GM19395 (cell line): Measurements from ENCODE around the gene ETNK2.

Experiments
- ATAC-seq: cut with Tn5 transposase; IDR thresholded peaks from one replicate; pipeline ENCODE4 v1.9.1; 2021; ENCODE audit warnings: mild to moderate bottlenecking, moderate library complexity; ENCODE audit not compliant: unreplicated experiment

ETNK2 gene

DNA sequence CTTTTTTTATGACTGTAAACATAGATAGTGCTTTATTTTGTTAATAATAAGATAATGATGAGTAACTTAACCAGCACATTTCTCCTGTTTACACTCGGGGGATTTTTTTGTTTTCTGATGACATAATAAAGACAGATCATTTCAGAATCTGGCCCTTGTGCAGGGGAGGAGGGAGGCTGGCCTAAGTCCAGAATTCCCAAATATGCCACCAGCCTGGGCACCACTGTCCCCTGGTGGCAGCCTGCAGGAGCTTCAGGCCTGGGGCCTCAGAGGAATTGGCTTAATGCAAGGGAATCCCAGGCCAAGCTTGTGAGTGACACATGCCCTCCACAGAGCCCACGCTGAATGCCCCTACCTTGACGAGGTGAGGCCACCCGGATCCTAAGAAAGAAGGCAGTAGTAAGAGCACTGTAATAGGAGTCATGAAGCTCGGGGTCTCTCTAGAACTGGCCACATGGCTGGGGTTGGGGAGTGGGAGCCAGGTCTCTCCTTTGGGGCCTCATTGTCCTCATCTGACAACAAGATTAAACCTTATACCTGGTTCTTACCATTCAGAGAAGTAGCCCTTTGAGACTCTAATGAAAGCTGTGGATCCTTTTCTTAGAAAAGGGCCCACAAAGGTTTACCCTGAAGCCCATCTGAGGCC lies 24.1 kb downstream of the ETNK2 start:
- ATAC-seq: no peak

DNA sequence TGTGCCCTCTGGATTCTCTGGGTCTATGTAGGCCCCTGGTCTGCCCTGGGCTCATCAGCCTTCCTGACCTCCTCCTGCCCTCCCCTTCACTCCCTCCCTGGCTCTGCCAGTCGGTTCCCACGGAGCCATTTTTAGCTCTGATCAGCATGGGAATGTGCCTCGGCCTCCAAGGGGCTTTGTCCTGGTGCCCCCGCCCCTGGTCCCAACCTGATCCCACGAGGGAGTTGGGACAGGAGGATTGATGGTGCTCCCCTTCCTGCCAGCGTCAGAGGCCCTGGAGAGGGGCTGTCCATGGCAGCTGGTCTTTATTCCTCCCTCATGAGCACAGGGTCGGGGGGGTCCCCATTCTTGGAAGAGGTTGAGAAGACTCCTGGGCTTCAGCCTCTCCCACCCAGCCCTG lies 24.9 kb downstream of the ETNK2 start:
- ATAC-seq: no peak

DNA sequence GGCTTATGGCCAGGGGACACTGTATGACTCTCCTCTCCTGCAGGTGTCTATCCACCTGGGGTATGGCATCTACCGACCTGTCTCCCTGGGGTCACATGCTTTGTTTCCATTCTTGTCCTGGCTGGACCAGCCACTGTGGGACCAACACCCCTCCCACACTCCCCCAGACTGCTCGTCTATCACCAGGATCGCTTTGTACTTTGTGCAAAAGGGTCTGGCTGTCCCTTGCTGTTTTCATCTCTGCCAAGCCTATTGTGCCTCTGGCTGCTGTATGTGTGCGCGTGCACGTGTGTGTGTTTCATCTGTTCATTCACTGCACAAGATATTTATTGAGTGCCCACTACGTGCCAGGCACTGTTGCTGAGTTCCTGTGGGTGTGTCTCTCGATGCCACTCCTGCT lies 25.5 kb downstream of the ETNK2 start:
- no peak for ATAC-seq

DNA sequence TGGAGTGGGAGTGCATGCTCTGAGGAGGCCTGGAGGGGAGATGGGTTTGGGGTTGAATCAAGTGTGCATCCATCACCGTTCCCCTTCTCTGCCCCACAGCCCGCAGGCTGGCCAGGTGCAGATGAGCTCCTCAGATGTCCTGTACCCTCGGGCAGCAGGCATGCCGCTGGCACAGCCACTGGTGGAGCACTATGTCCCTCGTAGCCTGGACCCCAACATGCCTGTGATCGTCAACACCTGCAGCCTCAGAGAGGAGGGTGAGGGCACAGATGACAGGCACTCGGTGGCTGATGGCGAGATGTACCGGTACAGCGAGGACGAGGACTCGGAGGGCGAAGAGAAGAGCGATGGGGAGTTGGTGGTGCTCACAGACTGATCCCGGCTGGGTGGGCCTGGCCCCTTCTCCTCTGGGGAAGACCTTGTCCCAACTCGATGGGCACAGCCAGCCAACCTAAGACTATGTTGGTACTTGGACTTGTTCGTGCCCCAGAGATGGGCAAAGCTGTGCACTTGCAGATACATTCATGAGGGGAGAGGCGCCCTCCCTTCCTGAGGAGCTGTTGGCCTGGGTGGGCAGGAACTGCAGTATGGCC lies 26.0 kb downstream of the ETNK2 start:
- no peak for ATAC-seq

DNA sequence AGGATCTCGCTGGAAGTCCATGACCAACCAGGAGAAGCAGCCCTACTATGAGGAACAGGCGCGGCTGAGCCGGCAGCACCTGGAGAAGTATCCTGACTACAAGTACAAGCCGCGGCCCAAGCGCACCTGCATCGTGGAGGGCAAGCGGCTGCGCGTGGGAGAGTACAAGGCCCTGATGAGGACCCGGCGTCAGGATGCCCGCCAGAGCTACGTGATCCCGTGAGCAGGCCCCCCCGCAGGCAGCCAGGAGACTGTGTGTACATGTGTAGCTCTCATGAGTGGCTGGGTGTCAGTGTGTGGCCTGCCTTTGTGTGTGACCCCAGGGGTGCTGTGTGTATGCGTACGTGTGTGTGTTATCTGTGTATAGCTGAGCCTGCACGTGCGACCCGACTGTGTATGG lies 27.2 kb downstream of the ETNK2 start:
- no peak for ATAC-seq

DNA sequence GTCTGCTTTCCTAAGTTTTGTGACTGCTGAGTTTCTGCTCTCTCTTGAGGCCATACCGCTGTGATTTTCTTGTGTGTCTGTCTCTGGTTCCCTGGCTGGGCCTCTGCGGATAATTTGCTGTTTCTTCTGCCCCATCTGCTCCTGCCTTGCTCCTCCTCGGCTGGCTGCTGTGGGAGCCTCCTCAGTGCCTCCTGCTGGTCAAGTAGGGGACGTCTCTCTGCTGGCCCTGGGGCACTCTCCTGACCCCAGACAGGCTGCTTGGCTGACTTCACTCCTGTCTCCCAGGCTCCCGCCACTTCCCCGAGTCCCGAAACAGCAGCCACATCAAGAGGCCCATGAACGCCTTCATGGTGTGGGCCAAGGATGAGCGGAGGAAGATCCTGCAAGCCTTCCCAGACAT lies 28.5 kb downstream of the ETNK2 start:
- ATAC-seq: no peak

DNA sequence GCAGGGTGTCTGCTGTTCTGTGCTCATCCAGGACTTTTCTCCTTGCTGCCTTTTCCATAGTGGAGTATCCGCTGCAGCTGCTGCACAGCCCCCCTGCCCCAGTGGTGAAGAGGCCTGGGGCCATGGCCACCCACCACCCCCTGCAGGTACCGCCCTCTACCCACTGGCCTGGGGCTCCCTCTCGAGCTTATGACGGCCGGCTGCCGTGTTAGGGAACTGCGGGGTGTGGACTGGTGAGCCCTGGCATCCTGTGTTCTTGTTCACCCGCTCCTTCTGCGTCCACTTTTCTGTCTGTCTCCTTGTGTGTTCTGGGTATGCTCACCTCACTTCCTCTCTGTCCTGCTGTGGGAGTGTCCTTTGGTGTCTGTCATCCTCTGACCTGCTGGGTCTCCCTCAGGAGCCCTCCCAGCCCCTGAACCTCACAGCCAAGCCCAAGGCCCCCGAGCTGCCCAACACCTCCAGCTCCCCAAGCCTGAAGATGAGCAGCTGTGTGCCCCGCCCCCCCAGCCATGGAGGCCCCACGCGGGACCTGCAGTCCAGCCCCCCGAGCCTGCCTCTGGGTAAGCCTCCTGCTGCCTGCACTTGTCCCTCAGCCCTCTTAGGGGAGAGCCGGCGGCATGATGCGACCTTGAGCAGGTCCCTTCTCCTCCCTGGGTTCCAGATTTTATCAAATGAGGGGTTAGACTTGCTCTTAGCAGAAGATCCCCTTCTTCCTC lies 29.8 kb downstream of the ETNK2 start:
- ATAC-seq: no peak

DNA sequence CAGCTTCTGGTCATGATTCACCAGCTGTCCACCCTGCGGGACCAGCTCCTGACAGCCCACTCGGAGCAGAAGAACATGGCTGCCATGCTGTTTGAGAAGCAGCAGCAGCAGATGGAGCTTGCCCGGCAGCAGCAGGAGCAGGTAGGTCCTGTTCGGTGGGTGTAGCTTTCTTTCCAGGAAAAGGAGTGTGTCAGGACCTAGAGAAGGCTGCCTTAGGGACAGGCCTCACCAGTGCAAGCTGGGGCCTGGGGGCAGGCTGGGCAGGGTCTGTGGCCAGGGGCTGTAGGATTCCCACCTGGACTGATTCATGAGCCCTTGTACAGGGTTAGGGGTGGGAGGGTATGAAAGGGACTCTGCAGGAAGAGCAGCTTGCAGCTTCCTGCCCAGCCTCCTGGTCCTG lies 35.3 kb downstream of the ETNK2 start:
- no peak for ATAC-seq

DNA sequence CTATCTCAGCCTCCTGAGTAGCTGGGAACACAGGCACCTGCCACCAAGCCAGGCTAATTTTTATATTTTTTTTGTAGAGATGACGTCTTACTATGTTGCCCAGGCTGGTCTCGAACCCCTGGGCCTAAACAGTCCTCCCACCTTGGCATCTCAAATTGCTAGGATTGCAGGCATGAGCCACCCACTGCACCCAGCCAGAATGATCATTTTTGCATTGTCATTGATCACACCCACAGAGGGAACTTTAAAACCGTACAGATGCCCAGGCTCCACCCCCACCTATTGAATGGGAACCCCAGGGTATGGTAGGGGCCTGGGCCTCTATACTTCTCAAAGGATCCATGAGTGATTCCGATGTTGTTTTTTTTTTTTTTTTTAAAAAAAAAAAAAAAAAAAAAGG lies 36.7 kb downstream of the ETNK2 start:
- no peak for ATAC-seq

DNA sequence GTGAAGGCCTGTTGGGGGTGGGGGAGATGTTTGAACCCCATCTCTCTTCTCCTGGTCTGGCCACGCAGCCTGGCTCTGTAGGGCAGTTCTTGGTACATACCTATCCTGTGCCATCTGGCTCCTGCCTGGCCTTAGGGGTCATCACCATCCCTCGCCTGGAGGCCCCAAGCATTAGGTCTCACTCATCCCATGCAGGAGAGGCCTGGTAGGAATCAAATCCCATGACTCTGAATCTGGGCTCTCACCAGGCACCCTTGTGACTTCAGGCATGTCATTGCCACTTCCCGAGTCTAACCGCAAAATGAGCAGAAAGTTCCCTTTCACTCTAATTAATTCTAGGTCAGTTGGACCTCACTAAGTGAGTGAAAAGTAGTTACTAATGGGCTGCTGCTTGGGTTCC lies 37.2 kb downstream of the ETNK2 start:
- no peak for ATAC-seq

DNA sequence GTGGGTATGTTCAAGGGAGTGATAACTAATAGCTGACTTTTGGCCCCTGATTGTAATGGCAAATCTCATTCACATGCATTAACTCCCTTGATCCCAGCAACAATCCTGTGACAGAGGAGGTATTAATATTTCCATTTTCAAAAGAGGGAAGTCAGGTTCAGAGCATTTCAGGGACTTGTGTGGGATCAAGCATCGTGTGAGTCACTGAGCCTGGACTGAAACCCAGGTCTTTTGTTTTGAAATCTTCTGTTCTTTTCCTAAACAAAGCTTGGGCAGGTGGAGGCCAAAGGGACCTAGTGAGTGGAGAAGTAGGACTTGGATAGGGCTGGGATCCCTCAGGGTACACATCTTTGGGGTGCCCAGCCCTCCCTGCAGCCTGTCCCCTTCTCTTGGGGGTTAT lies 37.9 kb downstream of the ETNK2 start:
- no peak for ATAC-seq

DNA sequence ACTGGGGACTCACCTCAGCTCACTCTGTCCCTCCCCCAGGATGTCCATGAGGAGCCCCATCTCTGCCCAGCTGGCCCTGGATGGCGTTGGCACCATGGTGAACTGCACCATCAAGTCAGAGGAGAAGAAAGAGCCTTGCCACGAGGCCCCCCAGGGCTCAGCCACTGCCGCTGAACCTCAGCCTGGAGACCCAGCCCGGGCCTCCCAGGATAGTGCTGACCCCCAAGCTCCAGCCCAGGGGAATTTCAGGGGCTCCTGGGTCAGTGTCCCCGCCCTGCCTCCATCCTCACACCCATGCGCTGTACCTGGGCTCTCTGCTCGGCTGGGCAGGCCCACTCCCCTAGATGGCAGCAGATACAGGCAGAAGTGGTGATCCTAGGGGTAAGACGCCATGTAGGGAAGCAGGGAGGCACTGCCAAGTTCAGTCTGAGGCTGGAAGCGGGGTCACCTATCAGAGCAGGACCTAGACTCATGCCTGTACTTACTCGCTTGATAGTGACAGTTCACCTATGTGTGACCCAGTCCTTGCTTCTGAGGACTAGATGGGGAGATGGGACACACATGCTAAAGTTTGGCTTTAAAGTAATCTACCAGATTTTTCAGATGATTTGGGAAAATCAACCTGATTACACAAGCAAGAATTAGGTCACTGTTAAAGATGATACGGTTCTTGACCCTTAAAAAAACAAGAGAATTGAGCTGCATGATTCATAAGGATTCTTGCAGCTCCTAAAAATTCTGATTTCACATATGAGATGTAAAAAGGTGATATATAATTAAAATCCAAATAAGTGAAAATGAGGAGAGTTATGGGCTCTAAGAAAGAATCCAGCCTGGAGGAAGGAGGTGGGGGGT lies 38.7 kb downstream of the ETNK2 start:
- ATAC-seq: no peak

DNA sequence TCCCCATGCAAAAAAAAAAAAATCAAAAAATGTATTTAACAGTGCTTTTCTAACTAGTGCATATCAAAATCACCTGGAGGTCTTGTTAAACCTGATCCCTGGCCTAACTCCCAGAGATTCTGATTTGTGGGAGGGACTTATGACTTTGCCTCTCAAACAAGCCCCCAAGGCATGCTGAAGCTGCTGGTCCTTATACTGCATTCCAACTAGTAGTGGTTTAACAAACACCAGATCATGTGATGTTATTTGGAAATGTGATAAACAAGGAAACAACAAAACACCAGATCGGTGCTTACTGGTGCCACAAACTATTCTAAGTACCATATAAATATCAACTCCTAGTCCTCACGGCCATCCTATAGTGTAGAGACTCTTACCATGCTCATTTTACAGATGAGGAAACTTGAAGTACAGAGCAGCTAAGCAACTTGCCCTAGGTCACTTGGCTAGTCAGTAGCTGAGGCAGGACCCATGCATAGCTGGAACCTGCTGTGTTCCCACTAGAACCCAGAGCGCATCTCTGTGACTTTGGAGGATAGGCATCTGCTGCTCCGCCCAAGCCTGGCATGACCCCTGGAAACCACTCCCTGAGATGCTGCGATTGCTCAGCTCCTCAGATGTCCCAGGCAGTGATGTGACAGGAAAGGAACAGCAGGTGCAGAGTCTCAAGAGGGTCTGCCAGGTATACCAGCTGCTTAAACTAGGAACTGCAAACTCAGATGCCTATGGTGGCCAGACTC lies 40.8 kb downstream of the ETNK2 start:
- ATAC-seq: no peak

DNA sequence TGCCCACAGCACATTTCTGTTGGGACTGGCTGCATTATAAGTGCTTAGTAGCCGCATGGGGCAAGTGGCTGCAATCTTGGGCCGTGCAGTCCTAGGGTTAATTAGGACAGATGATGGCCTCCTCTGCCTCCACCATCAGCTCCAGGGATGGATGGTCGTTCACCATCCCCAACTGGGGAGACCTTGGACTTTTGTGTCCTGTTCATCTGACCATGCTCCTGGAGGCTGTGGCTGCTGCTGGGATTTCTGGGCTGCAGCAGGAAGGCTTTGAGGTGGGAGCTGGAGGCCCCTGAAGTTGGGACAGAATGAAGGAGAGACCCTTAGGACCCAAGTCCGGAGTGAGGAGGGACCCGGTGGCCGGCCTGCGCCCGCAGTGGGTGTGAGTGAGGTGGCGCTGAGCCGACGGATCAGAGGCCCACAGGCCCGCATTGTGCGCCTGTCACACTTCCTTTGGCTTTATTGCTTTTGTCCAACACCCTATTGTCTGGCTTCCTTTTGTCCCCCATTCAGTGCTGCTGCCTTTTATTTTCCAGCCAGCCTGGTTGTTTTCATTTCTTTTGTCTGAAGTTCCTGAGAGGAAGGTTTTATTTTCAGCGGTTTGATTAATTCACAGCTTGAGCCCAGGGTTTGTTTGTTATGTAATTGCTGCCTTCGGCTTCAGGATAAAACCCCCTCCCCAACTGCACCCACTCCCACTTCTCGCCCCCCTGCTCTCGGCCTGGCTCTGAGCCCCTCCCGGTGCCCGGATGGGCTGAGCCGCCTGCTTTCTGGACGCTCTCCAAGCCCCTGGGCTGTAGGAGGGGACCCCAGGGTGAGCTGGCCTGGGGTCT lies 43.3 kb downstream of the ETNK2 start:
- no peak for ATAC-seq

DNA sequence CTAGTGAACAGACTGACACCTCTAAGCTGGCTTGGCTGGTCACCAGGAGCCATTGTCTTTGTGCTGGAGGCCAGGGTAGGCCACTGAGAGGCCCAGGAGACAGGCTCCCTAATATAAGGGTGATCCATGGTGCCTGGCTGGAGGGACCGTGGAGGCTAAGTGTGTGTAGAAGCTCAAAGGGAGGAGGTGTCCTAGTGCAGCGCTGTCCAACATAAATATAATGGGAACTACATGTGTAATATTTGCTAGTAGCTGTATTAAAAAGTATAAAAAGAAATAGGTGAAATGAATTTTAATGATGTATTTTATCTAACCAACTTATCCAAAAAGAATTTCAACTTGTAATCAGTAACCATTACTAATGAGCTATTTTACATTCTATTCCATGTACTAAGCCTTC lies 44.0 kb downstream of the ETNK2 start:
- no peak for ATAC-seq

DNA sequence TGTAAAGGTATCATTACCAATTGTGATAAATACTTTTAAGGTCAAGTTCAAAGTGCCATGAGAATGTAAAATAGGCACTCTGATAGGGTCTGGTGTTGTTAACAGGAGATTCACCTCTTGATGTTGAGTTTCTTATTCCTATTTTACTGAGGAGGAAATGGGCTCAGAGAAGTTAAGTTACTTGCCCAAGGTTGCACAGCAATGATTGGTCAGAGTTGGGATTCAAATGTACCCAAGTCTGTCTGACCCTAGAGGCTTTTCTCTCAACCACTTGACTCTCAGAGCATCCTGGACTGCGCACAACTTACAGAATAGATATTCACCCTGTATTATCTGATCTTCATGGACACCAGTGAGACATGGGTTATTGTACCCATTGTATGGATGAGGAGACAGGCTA lies 45.0 kb downstream of the ETNK2 start:
- no peak for ATAC-seq

DNA sequence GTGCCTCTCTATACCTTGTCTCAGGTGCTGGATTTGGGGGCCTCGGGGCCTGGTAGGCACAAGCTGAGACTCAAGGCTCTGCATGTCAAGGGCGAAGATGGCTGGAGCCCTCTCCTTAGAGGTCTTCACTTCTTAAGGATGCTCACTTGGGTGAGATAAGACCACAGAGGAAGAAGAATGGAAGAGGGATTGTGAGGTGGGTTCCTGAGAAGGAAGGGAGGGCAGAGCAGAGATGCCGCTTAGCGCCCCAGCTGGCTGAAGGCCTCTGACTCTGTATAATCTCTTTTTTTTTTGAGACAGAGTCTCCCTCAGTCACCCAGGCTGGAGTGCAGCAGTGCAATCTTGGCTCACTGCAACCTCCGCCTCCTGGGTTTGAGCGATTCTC lies 46.7 kb downstream of the ETNK2 start:
- no peak for ATAC-seq

DNA sequence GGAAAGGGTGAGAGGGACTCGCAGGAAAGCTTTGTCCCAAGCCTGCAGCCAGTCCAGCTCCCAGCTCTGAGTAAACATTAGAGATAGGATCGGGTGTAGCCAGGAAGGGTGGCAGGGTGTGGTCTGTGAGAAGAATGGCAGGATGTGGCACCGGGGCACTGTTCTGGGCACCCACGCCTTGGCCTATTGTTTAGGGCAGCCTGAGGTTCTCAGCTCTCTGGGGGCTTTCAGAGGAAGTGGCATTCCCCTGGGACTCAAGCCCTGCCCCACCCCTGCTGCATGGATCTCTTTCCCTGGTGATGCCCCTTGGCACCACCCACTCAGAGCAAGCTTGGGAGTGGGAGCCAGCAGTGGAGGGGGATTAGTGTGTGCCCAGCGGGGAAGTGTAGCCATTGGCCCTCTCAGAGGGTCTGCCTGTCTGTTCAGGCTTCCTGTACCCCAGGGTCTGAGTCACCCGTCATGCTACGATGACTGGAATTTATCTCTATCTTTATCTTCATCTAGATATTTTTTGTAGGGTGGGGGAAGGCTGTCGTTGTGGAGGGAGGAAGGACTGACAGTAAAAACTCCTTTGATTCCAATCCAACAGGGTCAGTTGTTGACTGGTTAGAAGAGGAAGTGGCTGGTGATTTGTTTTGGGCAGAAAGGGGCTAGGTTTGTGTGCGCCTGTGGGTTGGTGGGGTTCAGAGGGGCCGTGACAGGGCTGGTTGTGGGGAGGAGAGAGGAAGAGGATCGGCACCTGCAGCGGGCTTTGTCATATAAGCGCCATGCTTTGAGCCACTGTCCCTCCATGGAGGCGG lies 47.3 kb downstream of the ETNK2 start:
- ATAC-seq: no peak

DNA sequence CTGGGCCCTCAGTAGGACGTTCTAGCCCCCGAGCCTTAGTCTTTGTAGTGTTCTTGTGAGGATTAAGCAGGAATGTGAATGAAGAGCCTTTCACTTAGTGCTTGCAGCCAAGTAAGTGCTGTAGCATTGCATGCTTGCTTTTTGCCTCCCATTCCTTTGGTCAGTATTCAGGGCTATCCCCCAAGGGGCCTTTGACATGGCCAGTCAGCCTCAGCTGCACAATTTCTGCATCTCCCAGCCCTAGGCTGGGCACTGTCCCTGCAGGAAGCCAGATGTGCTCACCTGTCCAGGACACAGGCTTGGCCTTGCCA lies 48.5 kb downstream of the ETNK2 start:
- ATAC-seq: no peak
